CMK (cell line): Measurements from ENCODE around the gene ADCY3.

Experiments
- DNase-seq: peaks from one replicate; pipeline ENCODE4 v3.0.0-alpha.2; 2010; ENCODE audit warnings: low read depth

The ADCY3 gene

GRCh38 chr2:24903161-24904103, 16.6 kb downstream of the ADCY3 start:
- DNase-seq, result no peak

DNA sequence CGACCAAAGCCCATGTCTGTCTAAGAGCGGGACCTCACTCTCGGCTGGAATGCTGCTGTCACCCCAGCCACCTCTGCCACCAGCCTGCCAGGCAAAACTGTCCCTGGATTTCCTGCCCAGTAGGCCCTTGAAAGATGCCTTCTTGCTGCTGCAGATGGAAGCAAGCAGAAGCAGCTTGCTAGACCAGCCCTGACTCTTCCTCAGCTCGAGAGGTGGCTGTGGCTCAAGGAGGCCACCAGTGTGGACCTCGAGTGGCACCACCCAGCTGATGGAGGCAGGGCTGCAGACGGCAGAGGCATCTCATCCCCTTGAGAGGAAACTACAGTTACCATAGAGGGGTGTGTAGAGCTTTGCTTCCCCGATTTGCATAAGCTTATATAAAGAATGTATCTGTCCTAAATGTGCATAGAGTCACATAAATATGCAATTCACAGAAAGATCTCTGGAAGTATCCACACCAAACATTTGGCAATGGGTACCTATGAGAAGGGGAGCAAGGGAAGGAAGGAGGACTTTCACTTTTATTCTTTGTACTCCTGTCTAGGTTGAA, 20.6 kb downstream of the ADCY3 start:
- DNase-seq, result no peak

DNA sequence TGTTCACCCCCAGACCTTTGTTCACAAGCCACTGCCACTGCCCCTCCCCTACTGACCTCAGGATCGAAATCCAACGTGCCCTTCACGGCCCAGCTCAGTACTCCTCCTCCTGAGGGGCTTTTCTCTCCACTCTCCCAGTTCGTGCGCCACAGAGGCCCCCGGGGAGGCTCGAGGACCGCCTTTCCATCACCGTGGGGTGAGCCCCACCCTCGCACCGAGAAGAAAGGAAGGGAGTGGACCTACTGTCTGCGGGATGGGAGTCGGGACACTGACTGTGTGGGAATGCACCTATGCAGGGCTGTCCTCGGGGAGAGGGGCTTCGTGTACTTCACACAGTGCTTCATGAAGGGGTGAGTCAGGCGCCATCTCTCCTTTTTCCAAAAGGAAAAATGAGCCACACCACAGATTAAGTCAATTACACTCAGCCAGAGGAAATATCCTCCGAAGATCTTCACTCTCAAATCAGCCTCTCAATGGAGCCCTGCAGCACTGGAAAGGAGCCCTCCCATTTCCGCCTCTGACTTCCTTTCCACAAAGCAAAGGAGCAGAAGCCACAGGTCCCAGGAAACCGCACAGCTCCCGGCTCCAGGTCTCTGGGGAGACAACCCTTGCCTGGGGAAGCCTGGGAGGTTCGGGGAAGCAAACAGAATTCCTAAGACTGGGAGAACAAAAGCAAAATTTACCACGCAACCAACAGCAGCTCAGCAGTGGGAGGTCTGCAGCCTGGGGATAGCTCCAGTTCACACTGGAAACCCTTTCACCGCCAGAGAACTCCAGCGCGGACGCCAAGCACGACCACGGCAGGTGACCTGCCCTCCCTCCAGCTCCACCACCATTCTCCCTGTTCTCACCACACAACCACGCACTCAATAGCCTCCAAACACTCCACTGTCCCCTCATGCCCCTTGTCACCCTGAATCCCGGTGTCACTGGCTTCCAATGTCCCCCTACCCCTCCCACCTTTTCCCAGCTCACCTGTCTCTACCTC, 21.6 kb downstream of the ADCY3 start:
- DNase-seq, result no peak

DNA sequence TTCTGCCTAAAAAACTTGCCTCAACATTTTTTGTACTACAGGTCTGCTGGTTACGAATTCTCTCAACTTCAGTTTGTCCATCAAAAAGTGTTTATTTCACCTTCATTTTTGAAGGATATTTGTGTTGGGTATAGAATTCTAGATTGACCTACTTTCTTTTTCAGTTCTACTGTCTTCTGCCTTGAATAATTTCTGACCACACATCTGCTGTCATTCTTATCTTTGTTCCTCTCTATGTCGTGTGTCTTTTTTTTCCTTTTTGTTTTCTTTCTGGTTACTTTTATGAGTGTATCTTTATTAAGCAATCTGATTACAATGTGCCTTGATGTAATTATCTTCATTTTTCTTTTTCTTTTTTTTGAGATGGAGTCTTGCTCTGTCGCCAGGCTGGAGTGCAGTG, 25.3 kb downstream of the ADCY3 start:
- DNase-seq, result no peak

DNA sequence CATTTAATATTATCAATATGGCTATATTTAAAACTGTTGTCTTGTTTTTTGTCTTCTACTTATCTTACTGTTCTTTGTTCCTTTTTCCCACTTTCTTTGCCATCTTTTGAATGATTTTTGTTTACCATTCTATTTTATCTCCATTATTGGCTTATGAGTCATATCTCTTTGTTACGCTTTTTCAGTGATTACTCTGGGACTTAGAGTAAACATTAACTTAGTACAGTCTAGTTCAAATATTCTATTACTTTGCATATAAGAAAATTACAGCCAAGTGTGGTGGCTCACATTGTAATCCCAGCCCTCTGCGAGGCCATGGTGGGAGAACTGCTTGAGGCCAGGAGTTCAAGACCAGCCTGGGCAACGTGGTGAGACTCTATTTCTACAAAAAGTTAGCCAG, 26.1 kb downstream of the ADCY3 start:
- no peak for DNase-seq

DNA sequence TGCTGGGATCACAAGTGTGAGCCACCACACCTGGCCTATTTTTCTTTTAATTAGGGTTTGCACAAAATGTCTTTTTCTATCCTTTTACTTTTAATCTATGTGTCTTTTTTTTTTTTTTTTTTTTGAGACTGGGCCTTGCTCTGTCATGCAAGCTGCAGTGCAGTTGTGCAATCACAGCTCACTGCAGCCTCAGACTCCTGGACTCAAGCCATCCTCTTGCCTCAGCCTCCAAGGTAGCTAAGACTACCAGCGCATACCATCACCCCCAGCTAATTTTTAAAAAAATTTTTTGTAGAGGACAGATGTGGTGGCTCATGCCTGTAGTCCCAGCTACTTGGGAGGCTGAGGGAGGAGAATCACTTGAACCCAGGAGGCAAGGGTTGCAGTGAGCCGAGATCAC, 27.1 kb downstream of the ADCY3 start:
- no peak for DNase-seq

DNA sequence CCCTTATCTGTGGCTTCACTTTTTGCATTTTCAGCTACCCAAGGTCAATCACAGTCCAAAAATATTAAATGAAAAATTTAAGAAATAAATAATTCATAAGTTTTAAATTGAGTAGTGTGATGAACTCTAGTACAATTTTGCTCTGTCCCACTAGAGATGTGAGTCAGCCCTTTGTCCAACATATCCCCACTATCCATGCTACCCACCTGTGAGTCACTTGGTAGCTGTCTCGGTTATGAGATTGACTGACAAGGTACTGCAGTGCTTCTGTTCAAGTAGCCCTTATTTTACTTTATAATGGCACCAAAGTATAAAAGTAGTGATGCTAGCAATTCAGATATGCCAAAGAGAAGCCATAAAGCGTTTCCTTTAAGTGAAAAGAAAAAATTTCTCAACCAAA, 28.8 kb downstream of the ADCY3 start:
- no peak for DNase-seq

DNA sequence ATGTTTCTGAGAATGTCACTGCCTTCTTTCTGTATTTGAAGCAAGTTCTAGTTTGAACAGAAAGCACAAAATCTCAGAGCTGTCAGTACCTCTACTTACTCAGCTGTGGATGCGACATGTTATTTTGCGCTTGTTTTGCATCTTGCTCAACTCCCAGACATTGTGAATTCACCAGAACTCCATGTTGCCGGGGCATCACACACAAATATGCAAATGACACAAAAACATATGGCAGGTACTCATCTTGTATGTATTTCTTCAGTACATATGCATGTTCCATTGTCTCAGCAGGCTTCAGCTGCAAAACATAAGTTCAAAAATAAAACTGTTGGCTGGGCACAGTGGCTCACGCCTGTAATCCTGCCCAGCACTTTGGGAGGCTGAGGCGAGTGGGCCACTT, 30.8 kb downstream of the ADCY3 start:
- no peak for DNase-seq

GRCh38 chr2:24888177-24888576, 31.9 kb downstream of the ADCY3 start:
- DNase-seq, result no peak

- DNase-seq, result no peak
These were observed 32.6 kb downstream of the ADCY3 start for GRCh38 chr2:24887307-24887874.

- no peak for DNase-seq
These were observed 33.2 kb downstream of the ADCY3 start for GRCh38 chr2:24886691-24887304.

DNA sequence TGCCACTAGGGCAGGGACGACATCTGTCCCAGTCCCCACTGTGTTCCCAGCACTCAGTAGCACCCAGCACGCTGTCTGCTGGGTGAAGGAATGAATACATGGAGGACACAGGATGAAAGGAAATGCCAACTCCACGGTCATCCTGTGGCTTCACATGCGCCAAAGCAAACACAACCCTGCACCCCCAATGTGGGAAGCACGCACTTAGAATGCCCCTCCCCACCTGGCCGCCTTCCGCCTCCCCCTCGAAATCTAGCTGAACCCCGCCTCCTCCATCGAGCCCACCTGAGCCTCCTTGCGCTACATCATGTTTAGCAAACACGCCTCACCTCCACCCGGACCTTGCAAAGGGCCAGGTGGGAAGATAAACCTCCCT, 33.9 kb downstream of the ADCY3 start:
- DNase-seq, result no peak

DNA sequence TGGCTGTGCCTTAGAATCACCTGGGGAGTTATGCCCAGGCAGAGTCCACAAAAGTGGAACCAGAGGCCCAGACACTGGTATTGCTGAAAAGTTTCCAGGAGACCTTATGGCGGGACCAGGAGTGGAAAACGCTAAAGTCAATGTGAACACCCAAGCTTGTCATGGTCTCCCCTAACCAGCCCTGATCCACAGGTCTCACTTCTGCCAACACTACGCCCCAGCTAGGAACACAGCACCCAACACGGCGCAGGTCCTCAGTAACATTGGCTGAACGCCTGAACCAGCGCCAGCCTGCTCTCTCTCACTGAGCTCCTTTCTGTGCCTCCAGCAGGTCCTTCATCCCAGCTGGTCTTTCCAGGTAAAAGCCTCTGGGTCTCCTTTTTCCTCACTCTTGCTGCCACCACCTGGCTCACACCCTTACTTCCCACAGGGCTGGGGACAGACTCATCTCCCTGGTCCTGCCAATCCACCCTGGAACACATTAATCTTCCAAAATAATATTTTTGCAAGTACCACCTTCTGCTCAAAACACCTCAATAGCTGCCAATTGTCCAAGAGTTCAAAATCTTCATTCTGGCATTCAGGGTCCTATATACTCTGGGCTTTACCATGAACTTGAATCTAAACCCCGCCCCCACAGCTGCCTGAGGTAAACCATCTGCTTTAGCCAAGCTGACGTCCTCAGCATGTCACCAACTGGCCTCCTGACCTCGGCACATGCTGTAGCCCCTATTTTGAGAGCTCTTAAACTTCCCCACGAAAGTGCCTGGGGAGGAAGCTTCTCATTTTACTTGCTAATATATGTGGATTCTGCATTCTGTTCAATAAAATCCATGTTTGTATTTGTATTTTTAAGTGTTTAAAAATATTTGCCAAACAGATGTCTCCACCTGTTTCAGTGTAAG, 34.6 kb downstream of the ADCY3 start:
- DNase-seq, result no peak

- DNase-seq, result no peak
These were observed 36.1 kb downstream of the ADCY3 start for GRCh38 chr2:24883946-24884345.

- DNase-seq, result peak; percentile 12
These were observed 38.4 kb downstream of the ADCY3 start for GRCh38 chr2:24881623-24882022.

- no peak for DNase-seq
These were observed 38.9 kb downstream of the ADCY3 start for GRCh38 chr2:24881158-24881557.

DNA sequence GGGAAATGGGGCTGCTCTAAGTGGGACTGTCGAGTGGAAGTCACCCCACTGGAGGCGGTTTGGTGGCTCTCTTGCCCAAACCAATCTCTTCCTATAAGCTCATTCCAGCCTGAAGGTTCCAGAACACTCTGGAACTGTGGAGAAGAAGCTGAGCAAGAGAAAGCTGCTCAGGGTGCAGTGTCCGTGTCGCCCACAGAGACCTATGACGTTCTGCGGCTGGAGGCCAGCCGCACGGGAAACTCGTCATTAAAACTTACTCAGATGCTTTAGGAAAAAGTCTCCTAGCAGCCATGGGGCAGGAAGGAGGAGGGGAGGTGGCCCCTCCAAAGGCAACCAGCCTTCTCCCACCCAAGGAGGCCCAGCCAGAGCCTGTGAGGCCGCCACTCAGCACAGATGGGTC, 41.7 kb downstream of the ADCY3 start:
- DNase-seq, result no peak

DNA sequence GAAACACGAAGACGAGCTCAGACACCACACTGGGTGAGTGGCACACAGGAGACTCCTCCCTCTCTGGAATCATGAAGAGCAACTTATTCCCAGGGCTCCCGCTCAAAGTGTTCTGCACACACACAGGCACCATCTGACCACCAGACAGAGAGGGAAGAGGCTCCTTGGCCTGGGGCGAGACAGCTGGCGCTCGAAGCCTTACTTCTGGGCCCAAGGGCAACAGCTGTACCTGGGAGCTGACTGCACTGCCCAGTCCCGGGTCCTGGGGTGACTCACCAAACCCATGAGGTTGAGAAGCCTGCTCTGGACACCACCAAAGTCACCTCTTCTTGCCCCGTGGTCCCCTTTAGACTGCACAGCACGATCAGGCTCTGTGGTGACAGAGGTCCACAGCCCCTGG, 42.4 kb downstream of the ADCY3 start:
- no peak for DNase-seq

- no peak for DNase-seq
These were observed 43.0 kb downstream of the ADCY3 start for GRCh38 chr2:24877067-24877466.

GRCh38 chr2:24875901-24876300, 44.1 kb downstream of the ADCY3 start:
- no peak for DNase-seq

DNA sequence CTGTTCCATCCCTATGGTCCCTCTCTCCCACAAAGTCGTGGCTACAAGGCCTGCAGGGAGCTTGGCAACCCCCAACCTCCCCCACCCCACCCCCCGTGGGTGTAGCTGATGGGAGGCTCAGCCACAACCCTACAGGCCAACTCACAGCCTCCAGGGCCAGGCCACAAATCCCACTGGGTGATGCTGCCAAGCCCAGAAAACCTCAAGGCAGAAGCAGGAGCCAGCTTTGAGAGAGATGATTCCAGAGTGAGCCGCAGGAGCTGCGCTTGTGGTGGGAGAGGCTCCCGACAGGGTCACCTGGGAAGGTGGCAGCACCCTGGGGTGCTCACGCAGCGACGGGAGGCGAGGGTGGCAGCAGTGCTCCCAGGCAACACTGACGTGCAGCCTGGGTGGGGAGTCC, 44.8 kb downstream of the ADCY3 start:
- no peak for DNase-seq
